Measurements from ENCODE around the gene XRN1.
"Not testable (repeated sequence)": the region's sequence is repeated elsewhere in the genome, so short reads cannot be mapped to it uniquely, and the experiment has no call there.

XRN1 gene

GRCh38 chr3:142318331-142318730 lies 129.5 kb downstream of the XRN1 start:
- Histone ChIP-seq H3K27me3 (ENCODE audit: insufficient read depth, low read length) (no peaks in the 10 kb centered on the region), H3K79me1 (ENCODE audit: low read length) (no peaks in the 10 kb centered on the region), H3K27ac (ENCODE audit: low read depth, low read length) (no peak overlapping the region), H3K4me2 (ENCODE audit: low read length) (no peak overlapping the region), H3K4me1 (ENCODE audit: control insufficient read depth in 1 of 2, insufficient read depth in 2 of 2, low read length in 2 of 2) (peaks cover 0 to 3% of the 10 kb centered on the region in 2 experiments), H4K91ac (ENCODE audit: low read depth, low read length) (no peak overlapping the region), H3K23ac (ENCODE audit: low read length) (no peak overlapping the region), H2BK5ac (ENCODE audit: low read depth, low read length, poor library complexity) (no peak overlapping the region), H3K9ac (ENCODE audit: low read length) (no peak overlapping the region), H3K9me3 (ENCODE audit: insufficient read depth, low read depth, low read length) (no peaks in the 10 kb centered on the region), H3K4me3 (ENCODE audit: low read depth, low read length) (no peak overlapping the region), H3K18ac (ENCODE audit: low read length) (no peak overlapping the region), H4K12ac (ENCODE audit: low read depth, low read length) (no peak overlapping the region), H3K36me3 (ENCODE audit: control insufficient read depth in 1 of 2, insufficient read depth in 2 of 2, low read length in 2 of 2) (peaks cover 2 to 4% of the 10 kb centered on the region in 2 experiments), H2BK120ac (ENCODE audit: insufficient read depth, low read length, poor library complexity) (no peak overlapping the region), H2BK12ac (ENCODE audit: low read length) (no peak overlapping the region), H4K8ac (ENCODE audit: low read depth, low read length) (no peak overlapping the region), H2AK5ac (ENCODE audit: low read length) (no peak overlapping the region), H3K4ac (ENCODE audit: low read depth, low read length) (no peak overlapping the region), H2AFZ (ENCODE audit: insufficient read depth, low read length, poor library complexity) (no peak overlapping the region), H3K79me2 (ENCODE audit: control insufficient read depth, insufficient read depth, low read length, poor library complexity) (no peaks in the 10 kb centered on the region), H3K14ac (ENCODE audit: low read length) (no peak overlapping the region)
- DNase-seq = no peak

DNA sequence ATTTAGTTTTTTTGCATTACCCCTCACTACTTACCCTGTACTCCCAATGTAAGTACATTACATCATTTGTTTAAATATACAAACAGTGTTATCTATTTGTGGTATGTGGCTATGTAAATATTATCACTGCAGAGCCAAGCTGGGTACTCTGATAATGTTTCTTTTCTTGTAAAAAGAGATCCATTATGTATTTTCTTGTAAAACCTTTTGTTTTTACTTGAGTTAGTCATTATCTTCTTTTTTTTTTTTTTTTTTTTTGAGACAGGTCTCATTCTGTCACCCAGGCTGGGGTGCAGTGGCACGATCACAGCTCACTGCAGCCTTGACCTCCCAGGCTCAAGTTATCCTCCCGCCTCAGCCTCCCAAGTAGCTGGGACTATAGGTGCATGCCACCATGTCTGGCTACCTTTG lies 131.9 kb downstream of the XRN1 start:
- not testable (repeated sequence) for H2AFZ ChIP-seq (ENCODE audit: insufficient read depth, low read length, poor library complexity); H3K4ac ChIP-seq (ENCODE audit: low read depth, low read length); DNase-seq; H2BK120ac ChIP-seq (ENCODE audit: insufficient read depth, low read length, poor library complexity); H3K79me1 ChIP-seq (ENCODE audit: low read length); H3K18ac ChIP-seq (ENCODE audit: low read length); H3K4me1 ChIP-seq (ENCODE audit: control insufficient read depth in 1 of 2, insufficient read depth in 2 of 2, low read length in 2 of 2); H4K12ac ChIP-seq (ENCODE audit: low read depth, low read length); H4K91ac ChIP-seq (ENCODE audit: low read depth, low read length); H3K79me2 ChIP-seq (ENCODE audit: control insufficient read depth, insufficient read depth, low read length, poor library complexity); H4K8ac ChIP-seq (ENCODE audit: low read depth, low read length); H2BK12ac ChIP-seq (ENCODE audit: low read length); H3K36me3 ChIP-seq (ENCODE audit: control insufficient read depth in 1 of 2, insufficient read depth in 2 of 2, low read length in 2 of 2); H3K4me3 ChIP-seq (ENCODE audit: low read depth, low read length); H2AK5ac ChIP-seq (ENCODE audit: low read length); H3K9me3 ChIP-seq (ENCODE audit: insufficient read depth, low read depth, low read length); H3K9ac ChIP-seq (ENCODE audit: low read length); H2BK5ac ChIP-seq (ENCODE audit: low read depth, low read length, poor library complexity); H3K14ac ChIP-seq (ENCODE audit: low read length); H3K23ac ChIP-seq (ENCODE audit: low read length); H3K27me3 ChIP-seq (ENCODE audit: insufficient read depth, low read length); H3K27ac ChIP-seq (ENCODE audit: low read depth, low read length); H3K4me2 ChIP-seq (ENCODE audit: low read length)
- no CpG with 5 or more reads among the region's 2 CpGs for WGBS (ENCODE audit: extremely low coverage, insufficient coverage, insufficient read length)

DNA sequence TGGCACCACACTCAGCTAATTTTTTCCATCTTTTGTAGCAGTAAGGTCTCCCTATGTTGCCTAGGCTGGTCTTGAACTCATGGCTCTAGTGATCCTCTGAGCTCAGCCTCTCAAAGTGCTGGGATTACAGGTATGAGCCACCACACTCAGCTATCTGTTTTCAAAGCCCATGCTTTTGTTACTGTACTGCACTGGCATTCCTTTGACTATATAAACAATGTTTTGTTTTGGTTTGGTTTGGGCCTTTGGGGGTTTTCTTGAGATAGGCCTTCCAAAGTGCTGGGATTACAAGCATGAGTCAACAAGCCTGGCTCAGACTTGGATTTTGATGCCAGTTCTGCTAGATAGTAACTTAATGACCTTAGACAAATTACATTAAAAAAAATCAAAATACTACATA lies 132.8 kb downstream of the XRN1 start:
- Histone ChIP-seq H3K18ac (ENCODE audit: low read length) (no peak overlapping the region), H3K36me3 (ENCODE audit: control insufficient read depth in 1 of 2, insufficient read depth in 2 of 2, low read length in 2 of 2) (peaks cover 6 to 7% of the 10 kb centered on the region in 2 experiments), H3K79me2 (ENCODE audit: control insufficient read depth, insufficient read depth, low read length, poor library complexity) (no peaks in the 10 kb centered on the region), H3K79me1 (ENCODE audit: low read length) (no peaks in the 10 kb centered on the region), H3K9me3 (ENCODE audit: insufficient read depth, low read depth, low read length) (no peaks in the 10 kb centered on the region), H2AK5ac (ENCODE audit: low read length) (no peak overlapping the region), H3K27ac (ENCODE audit: low read depth, low read length) (no peak overlapping the region), H2BK5ac (ENCODE audit: low read depth, low read length, poor library complexity) (no peak overlapping the region), H4K12ac (ENCODE audit: low read depth, low read length) (no peak overlapping the region), H3K23ac (ENCODE audit: low read length) (no peak overlapping the region), H3K4ac (ENCODE audit: low read depth, low read length) (no peak overlapping the region), H3K4me3 (ENCODE audit: low read depth, low read length) (no peak overlapping the region), H3K9ac (ENCODE audit: low read length) (no peak overlapping the region), H4K91ac (ENCODE audit: low read depth, low read length) (no peak overlapping the region), H2AFZ (ENCODE audit: insufficient read depth, low read length, poor library complexity) (no peak overlapping the region), H4K8ac (ENCODE audit: low read depth, low read length) (no peak overlapping the region), H3K14ac (ENCODE audit: low read length) (no peak overlapping the region), H3K4me1 (ENCODE audit: control insufficient read depth in 1 of 2, insufficient read depth in 2 of 2, low read length in 2 of 2) (peaks cover 0 to 3% of the 10 kb centered on the region in 2 experiments), H2BK12ac (ENCODE audit: low read length) (no peak overlapping the region), H3K27me3 (ENCODE audit: insufficient read depth, low read length) (no peaks in the 10 kb centered on the region), H2BK120ac (ENCODE audit: insufficient read depth, low read length, poor library complexity) (no peak overlapping the region), H3K4me2 (ENCODE audit: low read length) (no peak overlapping the region)
- DNase-seq = peak in 1 of 2 donors; percentile 16

DNA sequence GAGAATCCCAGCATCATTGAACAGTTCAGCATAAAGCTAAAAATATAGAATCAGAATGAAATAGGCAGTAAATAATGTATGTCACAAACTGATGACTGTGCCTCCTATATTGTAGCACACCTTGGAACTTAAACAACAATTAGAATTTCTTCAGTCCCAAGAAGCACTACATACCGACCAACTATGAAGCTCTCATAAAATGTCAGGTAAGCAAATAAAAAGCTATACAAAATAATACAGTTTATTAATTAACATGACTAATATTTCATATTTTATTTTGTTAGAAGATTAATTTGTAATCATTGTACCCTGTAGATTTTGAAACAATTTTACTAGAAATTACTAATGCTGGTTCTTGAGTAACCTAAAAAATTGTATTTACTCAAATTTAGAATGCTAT lies 137.4 kb downstream of the XRN1 start:
- Histone ChIP-seq H4K91ac (ENCODE audit: low read depth, low read length) (no peak overlapping the region), H3K4me3 (ENCODE audit: low read depth, low read length) (no peak overlapping the region), H2BK5ac (ENCODE audit: low read depth, low read length, poor library complexity) (no peak overlapping the region), H3K18ac (ENCODE audit: low read length) (no peak overlapping the region), H3K9me3 (ENCODE audit: insufficient read depth, low read depth, low read length) (no peaks in the 10 kb centered on the region), H3K79me2 (ENCODE audit: control insufficient read depth, insufficient read depth, low read length, poor library complexity) (no peaks in the 10 kb centered on the region), H3K14ac (ENCODE audit: low read length) (no peak overlapping the region), H2AK5ac (ENCODE audit: low read length) (no peak overlapping the region), H2BK120ac (ENCODE audit: insufficient read depth, low read length, poor library complexity) (no peak overlapping the region), H3K9ac (ENCODE audit: low read length) (no peak overlapping the region), H3K4me1 (ENCODE audit: control insufficient read depth in 1 of 2, insufficient read depth in 2 of 2, low read length in 2 of 2) (peaks cover 0 to 3% of the 10 kb centered on the region in 2 experiments), H3K27ac (ENCODE audit: low read depth, low read length) (no peak overlapping the region), H3K23ac (ENCODE audit: low read length) (no peak overlapping the region), H4K12ac (ENCODE audit: low read depth, low read length) (no peak overlapping the region), H3K27me3 (ENCODE audit: insufficient read depth, low read length) (no peaks in the 10 kb centered on the region), H4K8ac (ENCODE audit: low read depth, low read length) (no peak overlapping the region), H2BK12ac (ENCODE audit: low read length) (no peak overlapping the region), H3K4me2 (ENCODE audit: low read length) (no peak overlapping the region), H3K4ac (ENCODE audit: low read depth, low read length) (no peak overlapping the region), H3K36me3 (ENCODE audit: control insufficient read depth in 1 of 2, insufficient read depth in 2 of 2, low read length in 2 of 2) (peaks cover 6 to 7% of the 10 kb centered on the region in 2 experiments), H3K79me1 (ENCODE audit: low read length) (no peaks in the 10 kb centered on the region), H2AFZ (ENCODE audit: insufficient read depth, low read length, poor library complexity) (no peak overlapping the region)
- WGBS (ENCODE audit: extremely low coverage, insufficient coverage, insufficient read length) = no CpG with 5 or more reads among the region's 1 CpG
- no peak for DNase-seq

- not testable (repeated sequence) for H2BK12ac ChIP-seq (ENCODE audit: low read length); H4K12ac ChIP-seq (ENCODE audit: low read depth, low read length); H3K4me3 ChIP-seq (ENCODE audit: low read depth, low read length); H3K36me3 ChIP-seq (ENCODE audit: control insufficient read depth in 1 of 2, insufficient read depth in 2 of 2, low read length in 2 of 2); H4K91ac ChIP-seq (ENCODE audit: low read depth, low read length); H3K23ac ChIP-seq (ENCODE audit: low read length); H3K27me3 ChIP-seq (ENCODE audit: insufficient read depth, low read length); H2BK5ac ChIP-seq (ENCODE audit: low read depth, low read length, poor library complexity); H3K9ac ChIP-seq (ENCODE audit: low read length); DNase-seq; H3K14ac ChIP-seq (ENCODE audit: low read length); H3K4me2 ChIP-seq (ENCODE audit: low read length); H3K27ac ChIP-seq (ENCODE audit: low read depth, low read length); H2BK120ac ChIP-seq (ENCODE audit: insufficient read depth, low read length, poor library complexity); H3K4ac ChIP-seq (ENCODE audit: low read depth, low read length); H4K8ac ChIP-seq (ENCODE audit: low read depth, low read length); H2AK5ac ChIP-seq (ENCODE audit: low read length); H3K79me2 ChIP-seq (ENCODE audit: control insufficient read depth, insufficient read depth, low read length, poor library complexity); H3K9me3 ChIP-seq (ENCODE audit: insufficient read depth, low read depth, low read length); H3K4me1 ChIP-seq (ENCODE audit: control insufficient read depth in 1 of 2, insufficient read depth in 2 of 2, low read length in 2 of 2); H3K79me1 ChIP-seq (ENCODE audit: low read length); H3K18ac ChIP-seq (ENCODE audit: low read length); H2AFZ ChIP-seq (ENCODE audit: insufficient read depth, low read length, poor library complexity)
- WGBS (ENCODE audit: extremely low coverage, insufficient coverage, insufficient read length) = no CpG with 5 or more reads among the region's 3 CpGs
Observed at GRCh38 chr3:142302847-142303246, 145.0 kb downstream of the XRN1 start.
